ENCODE results near the gene GADD45GIP1.

DNA sequence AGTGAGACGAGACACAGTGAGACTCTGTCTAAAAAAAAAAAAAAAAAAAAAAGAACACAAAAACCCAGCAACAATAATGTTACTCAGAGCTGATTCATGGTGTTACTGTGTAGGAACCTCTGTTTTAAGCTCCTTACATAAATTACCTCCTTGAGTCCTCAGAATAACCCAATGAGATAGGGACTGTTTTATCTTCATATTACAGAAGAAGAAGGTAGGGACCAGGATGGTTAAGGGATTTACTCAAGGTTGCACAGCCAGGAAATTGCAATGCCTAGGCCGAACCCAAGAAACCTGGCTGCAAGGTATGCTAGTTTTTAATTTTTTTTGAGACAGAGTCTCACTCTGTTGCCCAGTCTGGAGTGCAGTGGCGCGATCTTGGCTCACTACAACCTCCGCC lies 10.9 kb upstream of the GADD45GIP1 start:
- no peak for TF ChIP-seq POLR2A (IDR thresholded peaks at IDR 0.05; ENCODE audit: borderline replicate concordance, extremely low read depth, insufficient read depth, insufficient read length)
- TF ChIP-seq POLR2AphosphoS5 (IDR thresholded peaks at IDR 0.05; ENCODE audit: low read depth, low read length), result no peak
- no peak for TF ChIP-seq CTCF (IDR thresholded peaks at IDR 0.05 in 2 of 3, conservative IDR thresholded peaks at IDR 0.05 in 1 of 3; ENCODE audit: borderline replicate concordance in 1 of 3, insufficient read depth in 1 of 3, low read depth in 2 of 3, low read length in 2 of 3)
- TF ChIP-seq JUND (IDR thresholded peaks at IDR 0.05), result no peak
